ENCODE data around the gene MRPS18C. TPM values are rescaled to one million over a fixed set of nuclear protein-coding genes. Genes with fewer than 3 reads are reported as not detected.

The MRPS18C gene
- 12.5 and 16.6 TPM in 2 replicates for total RNA-seq

GRCh38 chr4:83455281-83456183 is at the start of gene MRPS18C, which contains the start of gene HELQ:
MRPS18C (plus strand) TSS chr4:83456058; CDS start chr4:83456078, 20 bp downstream.
HELQ (minus strand) TSS chr4:83455823; CDS start chr4:83455693, 130 bp downstream.

GRCh38 chr4:83484500-83485461 is 28.9 kb downstream of the MRPS18C start, which contains the start of gene ABRAXAS1:
ABRAXAS1 (minus strand) TSS chr4:83485100; CDS start chr4:83485072, 28 bp downstream.

Other genes starting within 250 kb of the MRPS18C start
- gene COQ2, start 171.3 kb upstream of the MRPS18C start, total RNA-seq = 5.3 and 6.8 TPM in 2 replicates
- 0.30 and 0.32 TPM in 2 replicates for gene HPSE, start 121.2 kb upstream of the MRPS18C start, total RNA-seq
- gene HELQ, start 235 bp upstream of the MRPS18C start, total RNA-seq = 12.2 and 17.8 TPM in 2 replicates
- gene ABRAXAS1, start 29.0 kb downstream of the MRPS18C start, total RNA-seq = 10.1 and 15.3 TPM in 2 replicates
- gene GPAT3, start 80.0 kb downstream of the MRPS18C start, total RNA-seq = 2.7 and 8.5 TPM in 2 replicates

All from smooth muscle cell of the umbilical artery (primary cell).